Esophagus muscularis mucosa (tissue), 4 donors: Measurements from ENCODE around the gene ERI2.

Source experiments
- CTCF ChIP-seq, 3 experiments: fragments of 200-600 bp in 2 of 3; fragments of 450-650 bp in 1 of 3; sonication (generic) in 2 of 3; IDR thresholded peaks; one replicate each; pipeline ENCODE4 v1.5.1; 2017 to 2019; ENCODE audit warnings: antibody characterized with exemption in 3 of 3, mild to moderate bottlenecking in 2 of 3, moderate library complexity in 1 of 3
- EP300 ChIP-seq: sonication (generic); formaldehyde crosslinking; IDR thresholded peaks from one replicate; pipeline ENCODE4 v1.6.1; 2017; ENCODE audit warnings: antibody characterized with exemption
- POLR2A ChIP-seq: fragments of 450-650 bp; IDR thresholded peaks from one replicate; pipeline ENCODE4 v1.6.1; 2017; ENCODE audit warnings: antibody characterized with exemption, moderate library complexity, mild to moderate bottlenecking, low read depth
- POLR2AphosphoS5 ChIP-seq, 2 donors: sonication (generic); formaldehyde crosslinking; IDR thresholded peaks; one replicate each; pipeline ENCODE4 v1.6.1; 2017; ENCODE audit warnings: antibody characterized with exemption in 2 of 2

- TF ChIP-seq CTCF (IDR thresholded peaks at IDR 0.05) (no peak), POLR2A (no peak), POLR2AphosphoS5 (IDR thresholded peaks at IDR 0.05) (no peak), EP300 (no peak)
These were observed 51.0 kb downstream of the ERI2 start for GRCh38 chr16:20755238-20755637.
